OCI-LY7 (cell line): ENCODE measurements around the gene DZIP1L. TPM values are rescaled to one million over a fixed set of nuclear protein-coding genes. Genes with fewer than 3 reads are reported as not detected.
"Not testable (repeated sequence)": the region's sequence is repeated elsewhere in the genome, so short reads cannot be mapped to it uniquely, and the experiment has no call there.

Experiments used
- BruUV-seq: library from RNA; stranded (reverse); fragments of 400-500 nt; replicated peaks from 2 replicates; lab custom pipeline; 2021; lab: Mats Ljungman, UMichigan
- CTCF ChIA-PET: fragments of 300-600 bp; sonication (Branson Sonifier 250); formaldehyde crosslinking; loops from one replicate; lab custom pipeline; 2022; ENCODE audit warnings: antibody characterized with exemption; ENCODE audit not compliant: unreplicated experiment; lab: Charles Lee
- POLR2A ChIA-PET: fragments of 300-600 bp; sonication (Branson Sonifier 250); formaldehyde crosslinking; loops from one replicate; lab custom pipeline; 2022; ENCODE audit warnings: antibody characterized with exemption; lab: Charles Lee
- DNase-seq: peaks from one replicate; pipeline ENCODE4 v3.0.0-alpha.2; 2015; ENCODE audit warnings: low spot score
- H2AFZ ChIP-seq: fragments of 200-600 bp; sonication (generic), shearing (Covaris generic); 2 replicates; pipeline ENCODE4 v1.6.1; 2014; ENCODE audit warnings: mild to moderate bottlenecking, antibody characterized with exemption, low read length, moderate library complexity
- H3K27ac ChIP-seq: fragments of 200-600 bp; sonication (generic); 2 replicates; pipeline ENCODE4 v1.5.1; 2014; ENCODE audit warnings: mixed run types, low read depth, mild to moderate bottlenecking, moderate library complexity, low read length, inconsistent platforms; ENCODE audit not compliant: poor library complexity, severe bottlenecking
- H3K36me3 ChIP-seq: fragments of 200-600 bp; sonication (generic); 2 replicates; pipeline ENCODE4 v1.6.1; 2014; ENCODE audit warnings: mild to moderate bottlenecking, antibody characterized with exemption, low read length, moderate library complexity, mixed read lengths; ENCODE audit not compliant: insufficient read depth
- H3K4me1 ChIP-seq: fragments of 200-600 bp; sonication (generic); 2 replicates; pipeline ENCODE4 v1.5.1; 2014; ENCODE audit warnings: mild to moderate bottlenecking, low read length; ENCODE audit not compliant: insufficient read depth, poor library complexity, severe bottlenecking
- H3K4me2 ChIP-seq: fragments of 200-600 bp; sonication (generic); 2 replicates; pipeline ENCODE4 v1.6.1; 2014; ENCODE audit warnings: mild to moderate bottlenecking, low read length
- H3K4me3 ChIP-seq: fragments of 200-600 bp; sonication (generic); 2 replicates; pipeline ENCODE4 v1.5.1; 2014; ENCODE audit warnings: mild to moderate bottlenecking, low read depth, low read length; ENCODE audit not compliant: poor library complexity, severe bottlenecking
- H3K79me2 ChIP-seq: fragments of 200-600 bp; sonication (generic); 2 replicates; pipeline ENCODE4 v1.6.1; 2016; ENCODE audit warnings: low read depth, mild to moderate bottlenecking, low read length, moderate library complexity, mixed read lengths; ENCODE audit not compliant: insufficient read depth
- H3K9me2 ChIP-seq: fragments of 200-600 bp; sonication (generic); 2 replicates; pipeline ENCODE4 v1.6.1; 2016; ENCODE audit warnings: mild to moderate bottlenecking, low read length, mixed read lengths; ENCODE audit not compliant: insufficient read depth
- H3K9me3 ChIP-seq: fragments of 200-600 bp; sonication (generic); 2 replicates; pipeline ENCODE4 v1.6.1; 2014; ENCODE audit warnings: mild to moderate bottlenecking, mixed run types, low read length, mixed read lengths
- H4K20me1 ChIP-seq: fragments of 200-600 bp; sonication (generic); 2 replicates; pipeline ENCODE4 v1.6.1; 2014; ENCODE audit warnings: mild to moderate bottlenecking, antibody characterized with exemption, low read length, moderate library complexity, mixed read lengths; ENCODE audit not compliant: insufficient read depth
- EZH2phosphoT487 ChIP-seq: fragments of 200-600 bp; sonication (generic); IDR thresholded peaks from 2 replicates; pipeline ENCODE4 v1.6.1; 2018; ENCODE audit warnings: low read depth, borderline replicate concordance, mild to moderate bottlenecking, mixed run types, antibody characterized with exemption, low read length, moderate library complexity, mixed read lengths
- intact Hi-C: fragments of 100-400 bp; cut with micrococcal nuclease; formaldehyde crosslinking; loops from one replicate; pipeline ENCODE4 v1.10.0; 2022; ENCODE audit not compliant: unreplicated experiment
- total RNA-seq, 2 experiments: library from RNA; depleted of rRNA in 1 of 2; stranded (reverse); fragments of >200 nt in 1 of 2; shearing (Covaris generic) in 1 of 2; gene quantifications; 2 replicates each; pipeline ENCODE4 v1.2.3, GENCODE V29; 2014 to 2022
- TF ChIP-seq, protein P1 (sequence below): fragments of 200-600 bp; sonication (generic); conservative IDR thresholded peaks from 2 replicates; pipeline ENCODE4 v1.5.1; 2014; ENCODE audit warnings: mild to moderate bottlenecking, antibody characterized with exemption, low read length, moderate library complexity, mixed read lengths

DZIP1L gene
- total RNA-seq, 2 experiments from 2014 or later = not detected

DNA sequence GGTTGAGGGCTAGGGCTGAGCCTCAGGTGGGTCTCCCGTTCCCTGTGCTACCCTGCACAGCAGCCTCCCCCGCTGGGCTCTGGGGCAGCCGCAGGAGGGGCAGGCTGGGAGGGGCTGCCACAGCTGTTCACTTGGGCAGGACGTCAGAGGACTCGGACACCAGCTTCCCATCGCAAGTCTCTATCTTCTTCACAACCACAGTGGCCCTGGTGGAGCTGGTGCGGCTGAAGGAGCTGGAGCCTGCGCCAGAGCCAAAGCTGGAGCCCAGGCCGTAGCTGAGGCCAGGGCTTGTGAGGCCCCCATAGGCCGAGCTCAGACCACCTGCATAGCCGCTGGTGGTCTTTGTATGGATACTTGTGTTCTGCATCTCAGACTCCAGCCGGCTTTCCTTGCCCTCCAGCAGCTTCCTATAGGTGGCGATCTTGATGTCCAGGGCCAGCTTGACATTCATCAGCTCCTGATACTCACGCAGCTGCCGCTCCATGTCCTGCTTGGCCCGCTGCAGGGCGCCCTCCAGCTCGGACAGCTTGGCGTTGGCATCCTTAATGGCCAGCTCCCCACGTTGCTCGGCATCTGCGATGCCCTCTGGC, 14.0 kb downstream of the DZIP1L start:
- H3K79me2 ChIP-seq, H3K9me2 ChIP-seq, BruUV-seq, POLR2A ChIA-PET, H3K4me2 ChIP-seq, DNase-seq, intact Hi-C loops, H3K27ac ChIP-seq, H3K4me3 ChIP-seq, H4K20me1 ChIP-seq, H3K9me3 ChIP-seq, H3K36me3 ChIP-seq, H3K4me1 ChIP-seq, H2AFZ ChIP-seq: not testable (repeated sequence)
- TF ChIP-seq, protein P1, sequence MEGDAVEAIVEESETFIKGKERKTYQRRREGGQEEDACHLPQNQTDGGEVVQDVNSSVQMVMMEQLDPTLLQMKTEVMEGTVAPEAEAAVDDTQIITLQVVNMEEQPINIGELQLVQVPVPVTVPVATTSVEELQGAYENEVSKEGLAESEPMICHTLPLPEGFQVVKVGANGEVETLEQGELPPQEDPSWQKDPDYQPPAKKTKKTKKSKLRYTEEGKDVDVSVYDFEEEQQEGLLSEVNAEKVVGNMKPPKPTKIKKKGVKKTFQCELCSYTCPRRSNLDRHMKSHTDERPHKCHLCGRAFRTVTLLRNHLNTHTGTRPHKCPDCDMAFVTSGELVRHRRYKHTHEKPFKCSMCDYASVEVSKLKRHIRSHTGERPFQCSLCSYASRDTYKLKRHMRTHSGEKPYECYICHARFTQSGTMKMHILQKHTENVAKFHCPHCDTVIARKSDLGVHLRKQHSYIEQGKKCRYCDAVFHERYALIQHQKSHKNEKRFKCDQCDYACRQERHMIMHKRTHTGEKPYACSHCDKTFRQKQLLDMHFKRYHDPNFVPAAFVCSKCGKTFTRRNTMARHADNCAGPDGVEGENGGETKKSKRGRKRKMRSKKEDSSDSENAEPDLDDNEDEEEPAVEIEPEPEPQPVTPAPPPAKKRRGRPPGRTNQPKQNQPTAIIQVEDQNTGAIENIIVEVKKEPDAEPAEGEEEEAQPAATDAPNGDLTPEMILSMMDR = peak; percentile 33; the same call in 1 of the 2 replicates
- CTCF ChIA-PET = interaction anchor here (0.8 kb wide), 1 partner anchor 12 kb away, joined by 5 read pairs; no protein-coding TSS in a partner anchor

GRCh38 chr3:138099417-138099816, 16.0 kb downstream of the DZIP1L start:
- TF ChIP-seq, protein P1 = no peak
- TF ChIP-seq EZH2phosphoT487 = no peak
- POLR2A ChIA-PET = interaction anchor here (0.7 to 1.1 kb wide), 2 partner anchors 12 to 61 kb away, joined by 3 to 5 read pairs; no protein-coding TSS in a partner anchor
- no peak overlapping the region for H3K27ac ChIP-seq
- CTCF ChIA-PET = no interaction called here
- H3K9me3 ChIP-seq = no peaks in the 10 kb centered on the region
- H3K4me2 ChIP-seq = no peak overlapping the region
- intact Hi-C loops = no loop called here
- H3K4me1 ChIP-seq = no peaks in the 10 kb centered on the region
- H3K9me2 ChIP-seq = no peaks in the 10 kb centered on the region
- no peak for DNase-seq
- H2AFZ ChIP-seq = no peak overlapping the region
- no peaks in the 10 kb centered on the region for H3K79me2 ChIP-seq
- BruUV-seq = no TSS peak
- H3K4me3 ChIP-seq = no peak overlapping the region
- no peaks in the 10 kb centered on the region for H4K20me1 ChIP-seq
- H3K36me3 ChIP-seq = no peaks in the 10 kb centered on the region
